Upper lobe of left lung (tissue), 6 donors: ENCODE results near the gene UPP2. TPM values are rescaled to one million over a fixed set of nuclear protein-coding genes. Genes with fewer than 3 reads are reported as not detected.

Experiments
- ATAC-seq, 2 donors: fragments of 200-7000 bp; cut with Tn5 transposase; one replicate each; pipeline ENCODE4 v1.9.1; 2022; ENCODE audit warnings: mild to moderate bottlenecking in 2 of 2, moderate library complexity in 2 of 2; ENCODE audit not compliant: low FRiP score in 2 of 2
- DNase-seq, 2 donors: peaks; one replicate each; pipeline ENCODE4 v3.0.0-alpha.2; 2019 to 2020
- H3K27ac ChIP-seq, 4 donors: fragments of 200-600 bp; sonication (generic); one replicate each; pipeline ENCODE4 v1.5.1; 2016 to 2019
- H3K27me3 ChIP-seq, 4 donors: fragments of 200-600 bp; sonication (generic); one replicate each; pipeline ENCODE4 v1.5.1; 2017 to 2019
- H3K36me3 ChIP-seq, 4 donors: fragments of 200-600 bp; sonication (generic); one replicate each; pipeline ENCODE4 v1.5.1; 2016 to 2019
- H3K4me1 ChIP-seq, 4 donors: fragments of 200-600 bp; sonication (generic); one replicate each; pipeline ENCODE4 v1.5.1; 2018 to 2019
- H3K4me3 ChIP-seq, 4 donors: fragments of 200-600 bp; sonication (generic); one replicate each; pipeline ENCODE4 v1.5.1; 2017 to 2019; ENCODE audit warnings: mild to moderate bottlenecking in 2 of 4, moderate library complexity in 1 of 4
- H3K9me3 ChIP-seq, 4 donors: fragments of 200-600 bp; sonication (generic); one replicate each; pipeline ENCODE4 v1.5.1; 2018 to 2019
- CTCF ChIP-seq, 6 experiments: fragments of 450-650 bp in 4 of 6; fragments of 200-600 bp in 2 of 6; sonication (generic) in 2 of 6; IDR thresholded peaks; one replicate each; pipeline ENCODE4 v1.5.1; 2016 to 2019; ENCODE audit warnings: antibody characterized with exemption in 6 of 6
- EP300 ChIP-seq, 4 donors: sonication (generic); formaldehyde crosslinking; IDR thresholded peaks; one replicate each; pipeline ENCODE4 v1.5.1; 2017; ENCODE audit warnings: antibody characterized with exemption in 4 of 4, control low read depth in 2 of 4
- POLR2A ChIP-seq, 4 donors: fragments of 450-650 bp; IDR thresholded peaks; one replicate each; pipeline ENCODE4 v1.5.1; 2016 to 2017; ENCODE audit warnings: antibody characterized with exemption in 4 of 4, mild to moderate bottlenecking in 2 of 4
- POLR2AphosphoS5 ChIP-seq, 2 donors: sonication (generic); formaldehyde crosslinking; IDR thresholded peaks; one replicate each; pipeline ENCODE4 v1.5.1; 2017; ENCODE audit warnings: antibody characterized with exemption in 2 of 2
- WGBS, 2 donors: methylation state at CpG; one replicate each; pipeline ENCODE4 v1.1.5; 2017 to 2018; 5-methylcytosine and 5-hydroxymethylcytosine counted together
- total RNA-seq, 6 donors: library from RNA; depleted of rRNA in 4 of 6; stranded (reverse); fragments of >200 nt in 4 of 6; gene quantifications; one replicate each; pipeline versions ENCODE4 v1.1.0 to v1.2.1, GENCODE V29; 2016 to 2021
- donor health status: DM: no; HTN: no; CAD: no; lungs with moderate emphysema.
- donor health status: DM: no; HTN: yes; CAD: no; lungs with severe emphysema.

UPP2 gene
- total RNA-seq, 6 donors from 2014 or later, result not detected

- no peak for TF ChIP-seq EP300 (IDR thresholded peaks at IDR 0.05)
- TF ChIP-seq CTCF (IDR thresholded peaks at IDR 0.05), result no peak
- no peak overlapping the region for H3K27ac ChIP-seq
- H3K27me3 ChIP-seq, result no peaks in the 10 kb centered on the region
- H3K36me3 ChIP-seq, result no peaks in the 10 kb centered on the region
- no peak for DNase-seq
- 95 to 96% methylated on average over 13 of the region's 13 CpGs for WGBS, 2 donors
- no peak overlapping the region for H3K4me3 ChIP-seq
- H3K4me1 ChIP-seq, result no peaks in the 10 kb centered on the region
- peaks cover 0 to 3% (median 0%) of the 10 kb centered on the region in 4 donors for H3K9me3 ChIP-seq
- ATAC-seq, result no peak
These were observed 43.4 kb downstream of the UPP2 start for GRCh38 chr2:158144914-158145625.

GRCh38 chr2:158153270-158154015 is 51.8 kb downstream of the UPP2 start:
- Histone ChIP-seq H3K4me3 (no peak overlapping the region), H3K36me3 (no peaks in the 10 kb centered on the region), H3K9me3 (no peaks in the 10 kb centered on the region), H3K27me3 (no peaks in the 10 kb centered on the region), H3K27ac (no peak overlapping the region), H3K4me1 (no peaks in the 10 kb centered on the region)
- DNase-seq (no peak), ATAC-seq (no peak)
- TF ChIP-seq POLR2AphosphoS5 (IDR thresholded peaks at IDR 0.05) (no peak), EP300 (IDR thresholded peaks at IDR 0.05) (no peak), CTCF (IDR thresholded peaks at IDR 0.05) (no peak), POLR2A (IDR thresholded peaks at IDR 0.05) (no peak)
- WGBS, 2 donors, result 94 to 100% methylated on average over 2 to 3 of the region's 3 CpGs

- no peak overlapping the region for H3K27ac ChIP-seq
- H3K36me3 ChIP-seq, result no peaks in the 10 kb centered on the region
- no peaks in the 10 kb centered on the region for H3K4me1 ChIP-seq
- no peaks in the 10 kb centered on the region for H3K27me3 ChIP-seq
- H3K9me3 ChIP-seq, result no peaks in the 10 kb centered on the region
- no peak overlapping the region for H3K4me3 ChIP-seq
- TF ChIP-seq POLR2A (IDR thresholded peaks at IDR 0.05) (no peak), CTCF (IDR thresholded peaks at IDR 0.05) (no peak), POLR2AphosphoS5 (IDR thresholded peaks at IDR 0.05) (no peak), EP300 (IDR thresholded peaks at IDR 0.05) (no peak)
- no peak for ATAC-seq
- DNase-seq, result no peak
These were observed 52.9 kb downstream of the UPP2 start for GRCh38 chr2:158154596-158154995.

GRCh38 chr2:158172719-158173118 is 71.0 kb downstream of the UPP2 start:
- no peaks in the 10 kb centered on the region for H3K36me3 ChIP-seq
- H3K4me1 ChIP-seq, result no peaks in the 10 kb centered on the region
- DNase-seq (no peak), ATAC-seq (no peak)
- H3K27me3 ChIP-seq, result no peaks in the 10 kb centered on the region
- H3K4me3 ChIP-seq, result no peak overlapping the region
- TF ChIP-seq EP300 (IDR thresholded peaks at IDR 0.05) (no peak), CTCF (IDR thresholded peaks at IDR 0.05) (no peak), POLR2AphosphoS5 (IDR thresholded peaks at IDR 0.05) (no peak), POLR2A (IDR thresholded peaks at IDR 0.05) (no peak)
- no peak overlapping the region for H3K27ac ChIP-seq
- no peaks in the 10 kb centered on the region for H3K9me3 ChIP-seq
- 38 to 45% methylated on average over 2 of the region's 2 CpGs for WGBS, 2 donors
